Sigmoid colon (tissue), 7 donors: Measurements from ENCODE around the gene CLGN. TPM values are rescaled to one million over a fixed set of nuclear protein-coding genes. Genes with fewer than 3 reads are reported as not detected.

Source experiments
- DNase-seq: peaks from one replicate; pipeline ENCODE4 v3.0.0-alpha.2; 2019
- H3K27ac ChIP-seq, 4 donors: fragments of 200-600 bp; sonication (generic); one replicate each; pipeline ENCODE4 v1.5.1; 2016 to 2019; ENCODE audit warnings: mild to moderate bottlenecking in 1 of 4
- H3K27me3 ChIP-seq, 3 donors: fragments of 200-600 bp; sonication (generic); one replicate each; pipeline ENCODE4 v1.5.1; 2019; ENCODE audit warnings: mild to moderate bottlenecking in 1 of 3
- H3K36me3 ChIP-seq, 4 donors: fragments of 200-600 bp; sonication (generic); one replicate each; pipeline ENCODE4 v1.5.1; 2016 to 2019
- H3K4me1 ChIP-seq, 4 donors: fragments of 200-600 bp; sonication (generic); one replicate each; pipeline ENCODE4 v1.5.1; 2017 to 2019
- H3K4me3 ChIP-seq, 4 donors: fragments of 200-600 bp; sonication (generic); one replicate each; pipeline ENCODE4 v1.5.1; 2017 to 2019; ENCODE audit warnings: mild to moderate bottlenecking in 2 of 4, moderate library complexity in 1 of 4
- H3K9me3 ChIP-seq, 4 donors: fragments of 200-600 bp in 3 of 4; sonication (generic) in 3 of 4; one replicate each; pipeline versions ENCODE4 v1.5.1 to v1.6.1; 2013 to 2019
- EP300 ChIP-seq, 4 donors: sonication (generic); formaldehyde crosslinking; IDR thresholded peaks; one replicate each; pipeline ENCODE4 v1.6.1; 2017; ENCODE audit warnings: antibody characterized with exemption in 4 of 4
- POLR2A ChIP-seq, 2 donors: fragments of 450-650 bp; IDR thresholded peaks; one replicate each; pipeline ENCODE4 v1.6.1; 2016; ENCODE audit warnings: antibody characterized with exemption in 2 of 2, mild to moderate bottlenecking in 2 of 2, moderate library complexity in 2 of 2
- POLR2AphosphoS5 ChIP-seq, 4 donors: sonication (generic); formaldehyde crosslinking; IDR thresholded peaks; one replicate each; pipeline ENCODE4 v1.6.1; 2017; ENCODE audit warnings: antibody characterized with exemption in 4 of 4
- WGBS, 2 donors: extraction: QIAGEN DNeasy Blood & Tissue Kit; methylation state at CpG; one replicate each; pipeline ENCODE4 v1.1.7; 2013; 5-methylcytosine and 5-hydroxymethylcytosine counted together
- intact Hi-C: fragments of 100-400 bp; cut with DNase I; formaldehyde crosslinking; loops from one replicate; pipeline ENCODE4 v1.15.1; 2023
- polyA plus RNA-seq, 3 donors: library from polyadenylated mRNA; stranded (reverse); fragments of 200-250 nt; gene quantifications; one replicate each; pipeline ENCODE4 v1.2.3, GENCODE V29; 2013
- total RNA-seq, 4 donors: library from RNA; depleted of rRNA; stranded (reverse); fragments of >200 nt; gene quantifications; one replicate each; pipeline ENCODE4 v1.1.0, GENCODE V29; 2016
- TF ChIP-seq, protein P1 (sequence below), 4 experiments: fragments of 450-650 bp in 3 of 4; fragments of 200-600 bp in 1 of 4; IDR thresholded peaks; one replicate each; pipeline ENCODE4 v1.5.1; 2016 to 2019; ENCODE audit warnings: antibody characterized with exemption in 4 of 4, mild to moderate bottlenecking in 3 of 4, moderate library complexity in 2 of 4
- donor health status: healthy with polysubstance abuse.
- donor health status: Bipolar disorder and iron deficiency.
- donor health status: healthy.

CLGN gene
- total and polyA plus RNA-seq, 7 donors = under 0.01 to 14.0 (median 2.9) TPM

DNA sequence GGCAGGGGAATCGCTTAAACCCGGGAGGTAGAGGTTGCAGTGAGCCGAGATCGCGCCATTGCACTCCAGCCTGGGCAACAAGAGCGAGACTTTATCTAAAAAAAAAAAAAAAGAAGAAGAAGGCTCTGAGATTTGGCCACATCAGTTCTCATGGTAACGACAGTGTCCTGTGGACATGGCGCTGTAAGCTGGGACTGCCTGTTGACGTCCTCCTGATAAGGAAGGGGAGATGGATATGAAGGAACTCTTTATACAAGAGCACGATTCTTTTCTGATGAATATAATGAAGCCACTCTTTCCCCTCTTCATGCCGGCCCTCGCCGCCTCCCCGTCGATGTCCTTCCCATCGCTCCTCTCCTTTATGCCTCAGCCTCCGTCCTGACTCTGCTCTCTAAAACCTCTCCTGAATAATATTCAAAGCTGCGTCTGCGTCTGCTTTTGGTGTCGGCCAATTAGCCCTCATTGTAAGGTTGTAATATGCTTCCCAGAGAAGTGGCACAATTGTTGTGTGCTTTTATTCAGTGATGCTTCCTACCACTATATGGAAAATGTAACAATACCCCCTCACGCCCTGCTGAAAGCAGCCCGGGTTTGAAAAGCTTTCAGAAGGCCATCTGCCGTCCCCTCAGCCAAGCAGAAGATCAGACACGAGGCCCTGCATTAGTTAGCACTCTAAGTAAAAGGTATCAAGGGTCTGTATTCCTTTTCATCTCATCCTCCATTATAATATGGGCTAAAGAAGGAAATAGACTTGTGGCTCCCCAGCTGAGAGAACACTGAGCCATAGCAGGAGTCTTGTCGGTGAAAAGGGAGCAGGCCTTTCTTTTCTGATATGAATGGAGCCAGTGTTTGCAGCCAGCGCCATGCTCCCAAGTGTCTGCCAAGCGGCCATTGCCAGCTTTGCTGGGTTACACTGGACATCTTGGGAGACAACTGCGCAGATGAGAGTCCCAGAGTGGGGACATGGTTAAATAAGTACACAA, 76.1 kb downstream of the CLGN start:
- intact Hi-C loops = loop anchor here (10.0 kb wide), 2 partner anchors 253 to 337 kb away; no protein-coding TSS in a partner anchor
- Histone ChIP-seq H3K4me1 (no peaks in the 10 kb centered on the region), H3K27me3 (no peaks in the 10 kb centered on the region), H3K36me3 (no peaks in the 10 kb centered on the region), H3K4me3 (no peak overlapping the region), H3K27ac (no peak overlapping the region), H3K9me3 (no peaks in the 10 kb centered on the region)
- DNase-seq = no peak
- TF ChIP-seq EP300 (IDR thresholded peaks at IDR 0.05) = no peak
- TF ChIP-seq POLR2A (IDR thresholded peaks at IDR 0.05) = no peak
- TF ChIP-seq POLR2AphosphoS5 (IDR thresholded peaks at IDR 0.05) = no peak
- TF ChIP-seq, protein P1, sequence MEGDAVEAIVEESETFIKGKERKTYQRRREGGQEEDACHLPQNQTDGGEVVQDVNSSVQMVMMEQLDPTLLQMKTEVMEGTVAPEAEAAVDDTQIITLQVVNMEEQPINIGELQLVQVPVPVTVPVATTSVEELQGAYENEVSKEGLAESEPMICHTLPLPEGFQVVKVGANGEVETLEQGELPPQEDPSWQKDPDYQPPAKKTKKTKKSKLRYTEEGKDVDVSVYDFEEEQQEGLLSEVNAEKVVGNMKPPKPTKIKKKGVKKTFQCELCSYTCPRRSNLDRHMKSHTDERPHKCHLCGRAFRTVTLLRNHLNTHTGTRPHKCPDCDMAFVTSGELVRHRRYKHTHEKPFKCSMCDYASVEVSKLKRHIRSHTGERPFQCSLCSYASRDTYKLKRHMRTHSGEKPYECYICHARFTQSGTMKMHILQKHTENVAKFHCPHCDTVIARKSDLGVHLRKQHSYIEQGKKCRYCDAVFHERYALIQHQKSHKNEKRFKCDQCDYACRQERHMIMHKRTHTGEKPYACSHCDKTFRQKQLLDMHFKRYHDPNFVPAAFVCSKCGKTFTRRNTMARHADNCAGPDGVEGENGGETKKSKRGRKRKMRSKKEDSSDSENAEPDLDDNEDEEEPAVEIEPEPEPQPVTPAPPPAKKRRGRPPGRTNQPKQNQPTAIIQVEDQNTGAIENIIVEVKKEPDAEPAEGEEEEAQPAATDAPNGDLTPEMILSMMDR (IDR thresholded peaks at IDR 0.05) = no peak
- 94 to 96% methylated on average over 28 of the region's 28 CpGs for WGBS, 2 donors

DNA sequence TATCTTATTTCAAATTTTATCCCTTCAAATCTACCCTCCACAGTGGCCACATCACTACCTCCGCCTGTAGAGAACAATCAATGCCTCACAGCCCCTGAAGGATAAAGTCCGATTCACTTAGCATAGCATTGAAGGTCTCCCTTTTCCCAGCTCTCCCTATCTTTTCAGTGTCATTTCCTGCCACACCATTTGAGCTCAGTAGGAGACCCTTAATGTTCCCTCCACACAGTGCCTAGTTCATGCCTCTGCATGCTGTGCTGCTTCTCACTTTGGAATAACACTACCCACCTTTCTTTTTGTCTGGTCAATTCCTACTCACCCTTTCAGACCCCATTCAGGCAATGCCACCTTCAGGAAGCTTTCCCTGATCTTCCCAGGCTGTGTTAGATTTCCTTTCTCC, 77.6 kb downstream of the CLGN start:
- no peak overlapping the region for H3K27ac ChIP-seq
- no peaks in the 10 kb centered on the region for H3K4me1 ChIP-seq
- H3K4me3 ChIP-seq = no peak overlapping the region
- no peaks in the 10 kb centered on the region for H3K27me3 ChIP-seq
- H3K36me3 ChIP-seq = no peaks in the 10 kb centered on the region
- TF ChIP-seq POLR2AphosphoS5 (IDR thresholded peaks at IDR 0.05) (no peak), EP300 (IDR thresholded peaks at IDR 0.05) (no peak), POLR2A (IDR thresholded peaks at IDR 0.05) (no peak)
- TF ChIP-seq, protein P1 (IDR thresholded peaks at IDR 0.05) = no peak
- 93% methylated on average over 2 of the region's 2 CpGs for WGBS, 2 donors
- DNase-seq = no peak
- H3K9me3 ChIP-seq = no peaks in the 10 kb centered on the region
- intact Hi-C loops = loop anchor here (10.0 kb wide), 2 partner anchors 255 to 335 kb away; no protein-coding TSS in a partner anchor

DNA sequence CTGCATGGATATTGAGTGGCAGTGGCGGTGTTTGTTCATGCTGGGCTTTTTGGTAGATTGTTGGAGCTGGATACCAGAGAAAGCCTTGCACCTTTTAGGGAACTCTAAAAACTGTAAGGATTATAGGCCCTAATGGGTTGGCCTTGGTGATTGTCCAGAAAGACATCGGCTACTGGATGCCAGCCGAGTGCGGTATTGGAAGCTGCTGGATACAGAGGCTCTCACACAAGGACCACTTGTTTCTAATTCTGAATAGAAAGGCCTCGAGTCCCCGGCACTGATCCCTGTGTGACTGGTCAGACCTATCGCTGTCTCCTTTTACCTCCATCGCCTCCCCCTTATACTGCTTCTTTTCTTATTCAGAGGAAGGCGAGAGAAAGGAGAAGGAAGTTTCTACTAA, 81.3 kb downstream of the CLGN start:
- Histone ChIP-seq H3K36me3 (no peaks in the 10 kb centered on the region), H3K27ac (no peak overlapping the region), H3K4me1 (no peaks in the 10 kb centered on the region), H3K4me3 (no peak overlapping the region), H3K9me3 (no peaks in the 10 kb centered on the region), H3K27me3 (no peaks in the 10 kb centered on the region)
- TF ChIP-seq, protein P1 (IDR thresholded peaks at IDR 0.05) = no peak
- no peak for TF ChIP-seq POLR2A (IDR thresholded peaks at IDR 0.05)
- TF ChIP-seq POLR2AphosphoS5 (IDR thresholded peaks at IDR 0.05) = no peak
- TF ChIP-seq EP300 (IDR thresholded peaks at IDR 0.05) = no peak
- intact Hi-C loops = no loop called here
- no peak for DNase-seq
- WGBS, 2 donors = 90 to 93% methylated on average over 9 of the region's 9 CpGs

DNA sequence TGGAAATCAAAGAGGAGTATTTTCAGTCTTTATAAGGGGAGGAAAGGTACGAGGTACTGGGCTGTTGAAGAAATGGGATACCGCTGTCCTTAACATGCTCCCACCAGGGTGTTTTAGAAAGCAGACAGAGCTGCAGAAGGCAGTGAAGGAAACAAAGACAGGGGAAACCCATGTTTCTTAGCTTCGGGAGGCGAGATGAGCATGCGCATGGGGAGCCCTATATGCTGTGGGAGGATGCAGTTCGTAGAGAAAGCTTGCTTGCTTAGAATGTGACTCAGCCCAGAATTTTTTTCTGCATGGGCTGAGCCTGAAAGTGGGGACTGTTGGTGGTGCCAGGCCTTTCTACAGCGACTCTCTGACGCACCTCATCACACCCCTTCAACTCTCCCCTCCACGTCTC, 82.8 kb downstream of the CLGN start:
- Histone ChIP-seq H3K4me1 (no peaks in the 10 kb centered on the region), H3K27me3 (no peaks in the 10 kb centered on the region), H3K27ac (no peak overlapping the region), H3K4me3 (no peak overlapping the region), H3K9me3 (no peaks in the 10 kb centered on the region), H3K36me3 (no peaks in the 10 kb centered on the region)
- DNase-seq = no peak
- 91 to 93% methylated on average over 9 of the region's 9 CpGs for WGBS, 2 donors
- TF ChIP-seq POLR2A (IDR thresholded peaks at IDR 0.05) = no peak
- TF ChIP-seq, protein P1 (IDR thresholded peaks at IDR 0.05) = no peak
- TF ChIP-seq POLR2AphosphoS5 (IDR thresholded peaks at IDR 0.05) = no peak
- TF ChIP-seq EP300 (IDR thresholded peaks at IDR 0.05) = no peak
- intact Hi-C loops = no loop called here
